Measurements from ENCODE around the gene PIK3C3. TPM values are rescaled to one million over a fixed set of nuclear protein-coding genes. Genes with fewer than 3 reads are reported as not detected.
A peak's percentile ranks its signal among the peaks of the same experiment; 100 is the strongest.

The PIK3C3 gene
- total RNA-seq, 6 donors from 2014 or later: 26.5 to 78.6 (median 44.9) TPM

- no peaks in the 10 kb centered on the region for H3K27me3 ChIP-seq
- no peaks in the 10 kb centered on the region for H3K36me3 ChIP-seq
- no peak for DNase-seq
- no peak for TF ChIP-seq POLR2A (IDR thresholded peaks at IDR 0.05)
- TF ChIP-seq CTCF (IDR thresholded peaks at IDR 0.05): no peak
- no peak for TF ChIP-seq EP300 (IDR thresholded peaks at IDR 0.05)
- no peak for TF ChIP-seq POLR2AphosphoS5 (IDR thresholded peaks at IDR 0.05)
- no peak overlapping the region for H3K4me3 ChIP-seq
- ATAC-seq (ENCODE audit: low FRiP score in 2 of 2): peak; percentile 30 to 74
- H3K4me1 ChIP-seq: peaks cover 10 to 12% (median 12%) of the 10 kb centered on the region in 4 donors
- WGBS, 2 donors: 41 to 47% methylated on average over 5 of the region's 5 CpGs
- H3K27ac ChIP-seq: peak overlapping the region in 2 of 4 donors; percentile 24 to 33
- no peaks in the 10 kb centered on the region for H3K9me3 ChIP-seq
Observed at GRCh38 chr18:42113529-42114191, 158.6 kb downstream of the PIK3C3 start.

- H3K4me3 ChIP-seq: no peak overlapping the region
- 24 to 28% methylated on average over 7 of the region's 7 CpGs for WGBS, 2 donors
- H3K27me3 ChIP-seq: no peaks in the 10 kb centered on the region
- no peaks in the 10 kb centered on the region for H3K9me3 ChIP-seq
- ATAC-seq (ENCODE audit: low FRiP score in 2 of 2) (peak; percentile 87 to 94), DNase-seq (peak in 1 of 2 donors; percentile 42)
- TF ChIP-seq POLR2AphosphoS5 (IDR thresholded peaks at IDR 0.05) (no peak), CTCF (IDR thresholded peaks at IDR 0.05) (peak; percentile 31 to 74 (median 62))
- H3K36me3 ChIP-seq: no peaks in the 10 kb centered on the region
- peaks cover 10 to 12% (median 12%) of the 10 kb centered on the region in 4 donors for H3K4me1 ChIP-seq
- H3K27ac ChIP-seq: peak overlapping the region in 2 of 4 donors; percentile 24 to 33
Observed at GRCh38 chr18:42114310-42114943, 159.4 kb downstream of the PIK3C3 start.

- Histone ChIP-seq H3K4me3 (no peak overlapping the region), H3K36me3 (no peaks in the 10 kb centered on the region), H3K9me3 (no peaks in the 10 kb centered on the region), H3K4me1 (no peaks in the 10 kb centered on the region), H3K27me3 (no peaks in the 10 kb centered on the region), H3K27ac (no peak overlapping the region)
- 76 to 80% methylated on average over 1 of the region's 1 CpG for WGBS, 2 donors
- DNase-seq (no peak), ATAC-seq (ENCODE audit: low FRiP score in 2 of 2) (no peak)
- TF ChIP-seq CTCF (IDR thresholded peaks at IDR 0.05) (no peak), EP300 (IDR thresholded peaks at IDR 0.05) (no peak), POLR2AphosphoS5 (IDR thresholded peaks at IDR 0.05) (no peak), POLR2A (IDR thresholded peaks at IDR 0.05) (no peak)
Observed at GRCh38 chr18:42126586-42126985, 171.6 kb downstream of the PIK3C3 start.

GRCh38 chr18:42131066-42131929 lies 176.3 kb downstream of the PIK3C3 start:
- H3K27me3 ChIP-seq: no peaks in the 10 kb centered on the region
- no peak overlapping the region for H3K4me3 ChIP-seq
- H3K4me1 ChIP-seq: no peaks in the 10 kb centered on the region
- no peaks in the 10 kb centered on the region for H3K9me3 ChIP-seq
- ATAC-seq (ENCODE audit: low FRiP score in 2 of 2) (no peak), DNase-seq (no peak)
- TF ChIP-seq CTCF (IDR thresholded peaks at IDR 0.05): no peak
- no peak for TF ChIP-seq EP300 (IDR thresholded peaks at IDR 0.05)
- TF ChIP-seq POLR2AphosphoS5 (IDR thresholded peaks at IDR 0.05): no peak
- no peak for TF ChIP-seq POLR2A (IDR thresholded peaks at IDR 0.05)
- WGBS, 2 donors: 60 to 80% methylated on average over 12 of the region's 12 CpGs
- H3K36me3 ChIP-seq: no peaks in the 10 kb centered on the region
- H3K27ac ChIP-seq: no peak overlapping the region

Measured in upper lobe of left lung (tissue), 6 donors.